DOHH2 (cell line): Measurements from ENCODE around the gene NKAIN2.

Source experiments
- EZH2phosphoT487 ChIP-seq: fragments of 200-600 bp; sonication (generic); IDR thresholded peaks from 2 replicates; pipeline ENCODE4 v1.6.1; 2017; ENCODE audit warnings: borderline replicate concordance, mild to moderate bottlenecking, antibody characterized with exemption, low read length, moderate library complexity, mixed read lengths
- TF ChIP-seq, protein P1 (sequence below): fragments of 200-600 bp; sonication (generic); IDR thresholded peaks from one replicate; pipeline ENCODE4 v1.5.1; 2014; ENCODE audit warnings: antibody characterized with exemption, mild to moderate bottlenecking, low read depth, low read length; ENCODE audit not compliant: poor library complexity, severe bottlenecking

GRCh38 chr6:124026694-124027093, 223.0 kb downstream of the NKAIN2 start:
- TF ChIP-seq, protein P1, sequence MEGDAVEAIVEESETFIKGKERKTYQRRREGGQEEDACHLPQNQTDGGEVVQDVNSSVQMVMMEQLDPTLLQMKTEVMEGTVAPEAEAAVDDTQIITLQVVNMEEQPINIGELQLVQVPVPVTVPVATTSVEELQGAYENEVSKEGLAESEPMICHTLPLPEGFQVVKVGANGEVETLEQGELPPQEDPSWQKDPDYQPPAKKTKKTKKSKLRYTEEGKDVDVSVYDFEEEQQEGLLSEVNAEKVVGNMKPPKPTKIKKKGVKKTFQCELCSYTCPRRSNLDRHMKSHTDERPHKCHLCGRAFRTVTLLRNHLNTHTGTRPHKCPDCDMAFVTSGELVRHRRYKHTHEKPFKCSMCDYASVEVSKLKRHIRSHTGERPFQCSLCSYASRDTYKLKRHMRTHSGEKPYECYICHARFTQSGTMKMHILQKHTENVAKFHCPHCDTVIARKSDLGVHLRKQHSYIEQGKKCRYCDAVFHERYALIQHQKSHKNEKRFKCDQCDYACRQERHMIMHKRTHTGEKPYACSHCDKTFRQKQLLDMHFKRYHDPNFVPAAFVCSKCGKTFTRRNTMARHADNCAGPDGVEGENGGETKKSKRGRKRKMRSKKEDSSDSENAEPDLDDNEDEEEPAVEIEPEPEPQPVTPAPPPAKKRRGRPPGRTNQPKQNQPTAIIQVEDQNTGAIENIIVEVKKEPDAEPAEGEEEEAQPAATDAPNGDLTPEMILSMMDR, result no peak
- no peak for TF ChIP-seq EZH2phosphoT487
